Rectal smooth muscle tissue (tissue), 1 donor: ENCODE data around the gene AMER3.

ENCODE experiments used
- H3K27ac ChIP-seq: one replicate; pipeline ENCODE4 v1.7.0; 2013; ENCODE audit warnings: low read depth, low read length, inconsistent platforms
- H3K27me3 ChIP-seq: one replicate; pipeline ENCODE4 v1.7.0; 2013; ENCODE audit warnings: low read length; ENCODE audit not compliant: control insufficient read depth, insufficient read depth
- H3K36me3 ChIP-seq: one replicate; pipeline ENCODE4 v1.7.0; 2013; ENCODE audit warnings: low read length; ENCODE audit not compliant: control insufficient read depth, insufficient read depth
- H3K4me1 ChIP-seq: one replicate; pipeline ENCODE4 v1.7.0; 2013; ENCODE audit warnings: low read length; ENCODE audit not compliant: control insufficient read depth, insufficient read depth
- H3K4me3 ChIP-seq: one replicate; pipeline ENCODE4 v1.7.0; 2013; ENCODE audit warnings: low read length
- H3K9ac ChIP-seq: one replicate; pipeline ENCODE4 v1.7.0; 2013; ENCODE audit warnings: low read length

AMER3 gene

DNA sequence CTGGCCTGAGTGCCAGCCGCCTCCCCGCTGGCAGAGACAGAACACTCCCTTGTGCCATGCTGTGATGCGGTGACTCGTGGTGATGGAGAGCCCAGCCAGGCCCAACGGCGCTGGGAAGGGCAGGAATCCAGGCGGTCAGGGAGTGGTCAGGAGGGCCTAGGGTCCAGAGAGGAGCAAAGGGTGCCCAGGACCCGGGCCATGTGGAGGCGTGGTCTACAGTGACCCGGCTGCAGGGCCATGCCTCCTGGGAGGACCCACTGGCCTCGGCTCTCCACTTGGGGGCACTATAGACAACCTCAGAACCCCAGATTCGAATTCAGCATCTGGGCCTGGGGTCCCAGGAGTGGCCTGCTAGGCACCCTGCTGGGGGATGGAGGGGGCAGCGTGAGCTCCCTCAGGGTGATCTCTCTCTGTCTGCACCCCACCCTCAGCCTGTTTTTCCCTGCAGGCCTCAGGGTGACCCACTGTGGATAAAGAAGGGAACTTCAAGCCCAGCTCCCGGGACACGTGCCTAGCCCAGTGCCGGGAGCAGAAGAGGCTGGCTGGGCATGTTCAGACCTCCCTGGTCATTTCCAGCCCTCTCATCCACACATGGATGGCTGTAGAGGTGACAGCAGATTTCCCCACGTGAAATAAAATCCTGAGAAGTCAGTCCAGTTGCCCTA, 13.0 kb downstream of the AMER3 start:
- H3K27me3 ChIP-seq = no peaks in the 10 kb centered on the region
- no peaks in the 10 kb centered on the region for H3K36me3 ChIP-seq
- H3K4me3 ChIP-seq = no peak overlapping the region
- no peak overlapping the region for H3K27ac ChIP-seq
- no peak overlapping the region for H3K9ac ChIP-seq
- no peaks in the 10 kb centered on the region for H3K4me1 ChIP-seq

DNA sequence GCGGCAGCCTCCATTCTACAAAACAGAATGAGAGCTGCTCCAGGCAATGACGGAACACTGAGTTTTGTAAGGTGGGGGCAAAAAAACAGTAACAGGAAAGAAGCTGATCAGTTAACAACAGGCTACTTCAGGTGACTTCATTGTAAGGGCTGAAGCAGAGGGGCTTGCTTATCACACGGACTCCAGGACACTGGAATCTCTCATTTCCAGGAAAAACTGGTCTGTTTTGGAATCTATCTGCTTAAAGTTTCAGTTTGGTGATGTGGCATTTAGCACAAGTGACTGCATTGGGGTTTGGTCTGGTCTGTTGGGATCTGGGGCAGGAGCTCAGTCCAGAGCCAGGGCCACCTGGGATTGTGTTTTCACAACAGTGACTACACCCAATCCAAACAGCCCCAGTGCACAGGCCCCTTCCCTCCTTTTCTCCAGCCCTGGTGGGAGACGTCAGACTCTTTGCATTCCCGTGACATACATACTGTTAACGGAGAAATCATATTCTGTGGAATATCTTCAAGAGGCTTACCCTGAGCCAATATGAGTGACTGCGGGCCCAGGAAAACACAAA, 14.1 kb downstream of the AMER3 start:
- H3K27ac ChIP-seq = no peak overlapping the region
- no peak overlapping the region for H3K4me3 ChIP-seq
- H3K9ac ChIP-seq = no peak overlapping the region
- no peaks in the 10 kb centered on the region for H3K4me1 ChIP-seq
- no peaks in the 10 kb centered on the region for H3K27me3 ChIP-seq
- no peaks in the 10 kb centered on the region for H3K36me3 ChIP-seq

DNA sequence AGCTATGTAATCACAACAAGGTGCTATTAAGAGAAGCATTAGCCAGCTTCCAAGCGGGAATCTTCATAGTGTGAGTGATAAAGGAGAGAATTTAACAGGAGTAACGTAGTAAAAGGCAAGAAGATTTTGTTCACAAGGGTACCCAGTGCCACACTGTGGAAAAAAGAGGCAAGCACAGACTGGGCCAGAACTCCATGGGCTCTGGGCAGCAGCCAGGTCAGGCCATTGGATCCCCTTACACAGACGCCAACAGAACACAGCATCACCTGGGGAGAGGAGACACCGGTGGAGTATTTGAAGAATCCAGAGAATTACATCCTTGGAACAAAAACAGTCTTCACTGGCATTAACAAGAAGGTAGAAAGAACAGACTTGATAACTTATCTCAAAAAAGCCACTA, 21.2 kb downstream of the AMER3 start:
- Histone ChIP-seq H3K36me3 (no peaks in the 10 kb centered on the region), H3K4me3 (no peak overlapping the region), H3K9ac (no peak overlapping the region), H3K27ac (no peak overlapping the region), H3K27me3 (no peaks in the 10 kb centered on the region), H3K4me1 (no peaks in the 10 kb centered on the region)

DNA sequence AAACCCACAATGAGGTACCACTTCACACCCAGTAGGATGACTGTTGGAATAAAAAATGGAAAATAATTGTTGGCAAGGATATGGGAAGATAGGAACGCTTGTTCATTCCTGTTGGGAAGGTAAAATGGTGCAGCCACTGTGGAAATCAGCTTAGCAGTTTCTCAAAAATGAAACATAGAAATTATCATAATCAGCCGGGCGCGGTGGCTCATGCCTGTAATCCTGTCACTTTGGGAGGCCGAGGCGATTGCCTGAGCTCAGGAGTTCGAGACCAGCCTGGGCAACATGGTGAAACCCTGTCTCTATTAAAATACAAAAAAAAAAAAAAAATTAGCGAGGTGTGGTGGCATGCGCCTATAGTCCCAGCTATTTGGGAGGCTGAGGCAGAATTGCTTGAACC, 23.4 kb downstream of the AMER3 start:
- Histone ChIP-seq H3K27me3 (no peaks in the 10 kb centered on the region), H3K4me3 (no peak overlapping the region), H3K4me1 (no peaks in the 10 kb centered on the region), H3K27ac (no peak overlapping the region), H3K9ac (no peak overlapping the region), H3K36me3 (no peaks in the 10 kb centered on the region)

DNA sequence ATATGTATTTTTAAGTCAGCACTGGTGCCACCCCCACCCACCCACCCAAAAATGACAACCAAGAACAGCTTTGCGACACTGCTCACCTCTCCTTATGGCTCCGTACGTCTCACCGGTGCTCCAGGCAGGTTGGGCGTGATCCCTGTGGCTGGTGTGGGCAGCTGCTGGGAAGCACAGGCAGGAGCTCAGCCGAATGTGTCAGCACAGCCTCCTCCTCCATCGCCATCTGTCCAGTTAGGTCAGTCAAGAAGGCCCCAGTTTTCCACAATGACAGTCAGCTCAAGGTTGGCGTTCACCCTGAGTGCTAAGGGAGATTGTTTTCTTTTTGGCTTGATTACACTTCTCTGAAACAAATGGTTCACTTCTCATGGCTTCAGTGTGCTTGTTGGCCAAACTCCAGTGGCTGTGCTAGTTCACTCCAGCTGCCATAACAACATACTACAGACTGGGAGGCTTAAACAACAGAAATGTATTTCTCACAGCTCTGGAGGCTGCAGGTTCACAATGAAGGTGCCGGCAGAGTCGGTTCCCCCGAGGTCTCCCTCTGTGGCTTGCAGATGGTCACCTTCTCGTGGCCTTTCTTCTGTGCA, 30.2 kb downstream of the AMER3 start:
- H3K36me3 ChIP-seq = no peaks in the 10 kb centered on the region
- H3K4me1 ChIP-seq = no peaks in the 10 kb centered on the region
- H3K27me3 ChIP-seq = no peaks in the 10 kb centered on the region
- H3K9ac ChIP-seq = no peak overlapping the region
- H3K27ac ChIP-seq = no peak overlapping the region
- H3K4me3 ChIP-seq = no peak overlapping the region

DNA sequence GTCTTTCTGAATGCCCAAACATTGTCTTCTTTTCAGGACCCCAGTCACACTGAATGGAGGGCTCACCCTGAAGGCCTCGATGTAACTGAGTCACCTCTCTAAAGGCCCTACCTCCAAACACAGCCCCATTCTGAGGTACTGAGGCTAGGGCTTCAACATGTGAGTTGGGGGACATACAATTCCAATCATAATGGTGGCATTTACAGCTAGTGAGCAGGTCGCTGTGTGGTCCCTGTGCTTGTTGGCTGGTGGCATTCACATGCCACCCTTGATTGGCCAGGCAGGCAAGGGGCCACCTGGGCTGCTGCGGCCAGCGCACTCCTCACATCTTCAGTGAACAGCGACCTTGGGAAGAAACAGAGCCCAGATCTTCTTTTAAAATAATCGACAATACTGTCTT, 30.7 kb downstream of the AMER3 start:
- Histone ChIP-seq H3K4me1 (no peaks in the 10 kb centered on the region), H3K36me3 (no peaks in the 10 kb centered on the region), H3K4me3 (no peak overlapping the region), H3K9ac (no peak overlapping the region), H3K27ac (no peak overlapping the region), H3K27me3 (no peaks in the 10 kb centered on the region)

DNA sequence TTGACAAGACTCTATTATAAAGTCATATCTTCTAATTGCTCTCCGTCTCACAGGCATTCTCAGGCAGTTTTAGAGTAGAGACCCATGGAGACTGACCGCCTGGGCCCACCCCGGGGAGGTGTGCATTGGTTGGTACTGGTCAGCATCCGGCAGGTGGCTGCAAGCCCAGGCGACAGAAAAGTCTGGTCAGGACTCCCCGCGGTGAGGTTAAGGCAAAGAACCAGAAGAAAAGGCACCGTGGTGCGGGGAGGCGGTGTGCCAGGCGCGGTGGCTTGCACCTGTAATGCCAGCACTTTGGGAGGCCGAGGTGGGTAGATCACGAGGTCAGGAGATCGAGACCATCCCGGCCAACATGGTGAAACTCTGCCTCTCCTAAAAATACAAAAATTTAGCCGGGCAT, 32.5 kb downstream of the AMER3 start:
- Histone ChIP-seq H3K4me1 (no peaks in the 10 kb centered on the region), H3K9ac (no peak overlapping the region), H3K4me3 (no peak overlapping the region), H3K36me3 (no peaks in the 10 kb centered on the region), H3K27me3 (no peaks in the 10 kb centered on the region), H3K27ac (no peak overlapping the region)

GRCh38 chr2:130790312-130790711, 35.0 kb downstream of the AMER3 start:
- H3K27ac ChIP-seq = no peak overlapping the region
- H3K4me3 ChIP-seq = no peak overlapping the region
- no peaks in the 10 kb centered on the region for H3K36me3 ChIP-seq
- no peaks in the 10 kb centered on the region for H3K4me1 ChIP-seq
- H3K9ac ChIP-seq = no peak overlapping the region
- no peaks in the 10 kb centered on the region for H3K27me3 ChIP-seq

DNA sequence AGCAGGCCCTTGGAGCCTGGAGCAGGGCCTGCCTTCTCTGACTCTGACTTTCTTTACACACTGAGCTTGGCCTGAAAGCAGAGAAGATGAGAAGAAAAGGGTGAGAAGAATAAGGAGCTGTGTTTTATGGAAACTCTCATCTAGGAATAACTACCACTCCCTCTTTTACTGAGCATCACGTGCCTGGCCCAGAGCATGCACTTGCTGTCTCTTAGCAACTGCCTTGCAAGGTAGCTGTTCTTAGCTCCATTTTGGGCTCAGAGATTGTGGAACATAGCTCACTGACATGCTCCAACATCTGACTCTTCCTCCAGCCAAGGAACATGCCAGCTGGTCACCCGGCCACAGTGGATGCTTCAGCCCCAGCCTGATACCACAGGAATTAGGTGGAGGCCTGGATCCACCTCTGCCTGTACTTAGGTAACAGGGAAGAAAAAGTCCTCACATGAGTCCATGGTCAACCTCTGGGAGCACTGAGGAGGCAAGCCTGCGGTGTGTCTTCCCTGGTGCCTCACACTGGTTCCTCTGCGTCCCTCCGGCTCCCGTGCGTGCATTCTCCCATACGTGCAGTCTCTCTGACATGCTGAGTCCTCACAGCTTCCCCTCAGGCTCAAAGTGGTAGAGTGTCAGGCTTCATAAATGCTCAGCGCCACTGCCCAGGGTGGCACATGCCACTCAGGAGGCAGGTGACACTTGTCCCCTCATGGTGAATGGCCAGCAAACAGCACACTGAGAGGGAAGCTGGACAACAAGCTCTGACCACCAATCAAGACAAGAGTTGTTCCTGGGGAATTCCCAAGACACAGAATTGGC, 35.7 kb downstream of the AMER3 start:
- no peaks in the 10 kb centered on the region for H3K4me1 ChIP-seq
- no peak overlapping the region for H3K4me3 ChIP-seq
- H3K36me3 ChIP-seq = no peaks in the 10 kb centered on the region
- H3K27me3 ChIP-seq = no peaks in the 10 kb centered on the region
- H3K27ac ChIP-seq = no peak overlapping the region
- H3K9ac ChIP-seq = no peak overlapping the region

DNA sequence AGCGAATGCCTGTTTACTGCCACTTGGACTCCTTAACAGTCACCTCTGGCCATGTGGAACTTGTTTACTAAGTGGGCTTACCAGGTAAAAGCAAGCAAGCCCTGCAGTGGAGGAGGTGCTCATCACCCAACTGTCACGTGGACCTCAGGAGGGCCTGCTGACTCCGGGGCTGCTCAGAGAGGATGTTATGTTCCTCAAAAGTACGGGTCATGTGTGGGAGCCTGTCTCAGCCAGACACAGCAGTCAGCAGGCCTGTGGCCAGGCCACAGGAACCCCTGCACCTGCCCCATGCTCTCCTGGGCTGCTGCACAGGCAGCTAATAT, 36.2 kb downstream of the AMER3 start:
- Histone ChIP-seq H3K36me3 (no peaks in the 10 kb centered on the region), H3K4me3 (no peak overlapping the region), H3K9ac (no peak overlapping the region), H3K27ac (no peak overlapping the region), H3K27me3 (no peaks in the 10 kb centered on the region), H3K4me1 (no peaks in the 10 kb centered on the region)

DNA sequence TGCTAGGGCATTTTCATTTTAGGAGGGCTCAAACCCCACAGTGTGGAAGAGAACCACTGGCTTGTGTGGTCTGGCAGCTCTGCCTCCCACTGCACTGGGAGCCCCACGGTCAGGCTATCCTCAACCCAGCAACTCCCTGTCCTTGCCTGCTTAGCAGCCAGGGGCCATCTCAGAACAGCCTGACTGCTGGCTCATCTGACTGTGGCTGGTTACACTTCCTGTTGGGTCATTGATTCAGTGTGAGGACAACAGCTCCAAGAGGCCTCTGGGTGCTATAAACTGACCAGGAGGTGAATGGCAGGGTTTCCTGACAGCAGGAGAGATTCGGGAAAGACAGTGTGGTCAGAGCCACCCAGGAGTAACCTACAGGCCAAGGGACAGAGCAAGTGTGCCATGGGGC, 40.1 kb downstream of the AMER3 start:
- H3K36me3 ChIP-seq = no peaks in the 10 kb centered on the region
- H3K27ac ChIP-seq = no peak overlapping the region
- no peaks in the 10 kb centered on the region for H3K27me3 ChIP-seq
- no peak overlapping the region for H3K9ac ChIP-seq
- H3K4me1 ChIP-seq = peaks cover 9% of the 10 kb centered on the region
- H3K4me3 ChIP-seq = no peak overlapping the region

DNA sequence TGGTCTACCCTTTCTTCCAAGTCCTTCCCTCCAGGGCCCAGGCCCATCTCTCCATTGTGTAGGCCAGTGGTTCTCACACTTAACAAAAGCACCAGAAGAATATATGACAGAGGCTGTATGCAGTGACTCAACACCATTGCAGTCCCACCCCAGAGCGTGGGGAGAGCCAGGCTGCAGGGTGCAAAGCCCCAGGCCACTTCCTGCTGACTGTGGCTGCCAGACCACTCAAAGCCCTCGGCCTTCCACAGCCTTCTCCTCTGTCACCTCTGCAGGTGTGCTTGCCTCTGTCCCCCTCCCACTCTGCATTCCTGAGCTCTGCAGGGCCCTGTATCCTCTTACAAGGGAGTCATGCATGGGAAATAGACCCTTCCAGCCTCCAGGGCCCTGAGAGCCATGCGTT, 41.0 kb downstream of the AMER3 start:
- H3K4me1 ChIP-seq = peaks cover 9% of the 10 kb centered on the region
- no peaks in the 10 kb centered on the region for H3K27me3 ChIP-seq
- H3K36me3 ChIP-seq = no peaks in the 10 kb centered on the region
- H3K9ac ChIP-seq = no peak overlapping the region
- no peak overlapping the region for H3K27ac ChIP-seq
- no peak overlapping the region for H3K4me3 ChIP-seq
